OCI-LY1 (cell line): ENCODE results near the gene FAS.

ENCODE experiments used
- H2AFZ ChIP-seq: fragments of 200-600 bp; sonication (generic), shearing (Covaris generic); 2 replicates; pipeline ENCODE4 v1.6.0; 2014; ENCODE audit warnings: antibody characterized with exemption, mild to moderate bottlenecking, low read length
- H3F3A ChIP-seq: fragments of 200-600 bp; sonication (generic), shearing (Covaris generic); 2 replicates; pipeline ENCODE4 v1.6.0; 2014; ENCODE audit warnings: mild to moderate bottlenecking, antibody characterized with exemption, low read length, moderate library complexity; ENCODE audit not compliant: insufficient read depth
- H3K27ac ChIP-seq: fragments of 200-600 bp; sonication (generic); 2 replicates; pipeline ENCODE4 v1.5.1; 2014; ENCODE audit warnings: low read length, mixed run types, mild to moderate bottlenecking, low read depth; ENCODE audit not compliant: poor library complexity, severe bottlenecking
- H3K27me3 ChIP-seq: fragments of 200-600 bp; sonication (generic); 2 replicates; pipeline ENCODE4 v1.6.0; 2014; ENCODE audit warnings: antibody characterized with exemption, mild to moderate bottlenecking, low read length, moderate library complexity; ENCODE audit not compliant: insufficient read depth
- H3K36me3 ChIP-seq: fragments of 200-600 bp; sonication (generic); 2 replicates; pipeline ENCODE4 v1.6.1; 2014; ENCODE audit warnings: mild to moderate bottlenecking, antibody characterized with exemption, low read length, moderate library complexity, mixed read lengths; ENCODE audit not compliant: insufficient read depth
- H3K4me1 ChIP-seq: fragments of 200-600 bp; sonication (generic); 2 replicates; pipeline ENCODE4 v1.5.1; 2014; ENCODE audit warnings: mild to moderate bottlenecking, low read length, moderate library complexity; ENCODE audit not compliant: insufficient read depth, severe bottlenecking
- H3K4me2 ChIP-seq: fragments of 200-600 bp; sonication (generic), shearing (Covaris generic); 2 replicates; pipeline ENCODE4 v1.6.1; 2014; ENCODE audit warnings: low read length
- H3K4me3 ChIP-seq: fragments of 200-600 bp; sonication (generic); 2 replicates; pipeline ENCODE4 v1.5.1; 2014; ENCODE audit warnings: low read length, low read depth, mild to moderate bottlenecking, mixed read lengths; ENCODE audit not compliant: poor library complexity, severe bottlenecking
- H3K79me2 ChIP-seq: fragments of 200-600 bp; shearing (Covaris generic); 2 replicates; pipeline ENCODE4 v1.6.1; 2016; ENCODE audit warnings: mixed run types, low read length, mixed read lengths; ENCODE audit not compliant: insufficient read depth
- H3K9ac ChIP-seq: fragments of 200-600 bp; sonication (generic), shearing (Covaris generic); 2 replicates; pipeline ENCODE4 v1.6.1; 2014; ENCODE audit warnings: mild to moderate bottlenecking, low read length, mixed read lengths
- H3K9me2 ChIP-seq: fragments of 200-600 bp; sonication (generic), shearing (Covaris generic); 2 replicates; pipeline ENCODE4 v1.6.1; 2014; ENCODE audit warnings: low read depth, mild to moderate bottlenecking, low read length, mixed read lengths
- H3K9me3 ChIP-seq: fragments of 200-600 bp; shearing (Covaris generic); 2 replicates; pipeline ENCODE4 v1.6.1; 2014; ENCODE audit warnings: low read length, mixed read lengths
- H4K20me1 ChIP-seq: fragments of 200-600 bp; sonication (generic), shearing (Covaris generic); 2 replicates; pipeline ENCODE4 v1.6.0; 2016; ENCODE audit warnings: mild to moderate bottlenecking, low read length; ENCODE audit not compliant: insufficient read depth
- EZH2 ChIP-seq: fragments of 200-600 bp; sonication (generic), shearing (Covaris generic); IDR thresholded peaks from 2 replicates; pipeline ENCODE4 v1.8.0; 2017; ENCODE audit warnings: borderline replicate concordance, mixed run types, mild to moderate bottlenecking, antibody characterized with exemption, low read length, moderate library complexity, mixed read lengths
- TF ChIP-seq, protein P1 (sequence below): fragments of 200-600 bp; sonication (generic), shearing (Covaris generic); IDR thresholded peaks from 2 replicates; pipeline ENCODE4 v1.5.1; 2017; ENCODE audit warnings: mild to moderate bottlenecking, antibody characterized with exemption, low read length, moderate library complexity, mixed read lengths

Gene FAS

DNA sequence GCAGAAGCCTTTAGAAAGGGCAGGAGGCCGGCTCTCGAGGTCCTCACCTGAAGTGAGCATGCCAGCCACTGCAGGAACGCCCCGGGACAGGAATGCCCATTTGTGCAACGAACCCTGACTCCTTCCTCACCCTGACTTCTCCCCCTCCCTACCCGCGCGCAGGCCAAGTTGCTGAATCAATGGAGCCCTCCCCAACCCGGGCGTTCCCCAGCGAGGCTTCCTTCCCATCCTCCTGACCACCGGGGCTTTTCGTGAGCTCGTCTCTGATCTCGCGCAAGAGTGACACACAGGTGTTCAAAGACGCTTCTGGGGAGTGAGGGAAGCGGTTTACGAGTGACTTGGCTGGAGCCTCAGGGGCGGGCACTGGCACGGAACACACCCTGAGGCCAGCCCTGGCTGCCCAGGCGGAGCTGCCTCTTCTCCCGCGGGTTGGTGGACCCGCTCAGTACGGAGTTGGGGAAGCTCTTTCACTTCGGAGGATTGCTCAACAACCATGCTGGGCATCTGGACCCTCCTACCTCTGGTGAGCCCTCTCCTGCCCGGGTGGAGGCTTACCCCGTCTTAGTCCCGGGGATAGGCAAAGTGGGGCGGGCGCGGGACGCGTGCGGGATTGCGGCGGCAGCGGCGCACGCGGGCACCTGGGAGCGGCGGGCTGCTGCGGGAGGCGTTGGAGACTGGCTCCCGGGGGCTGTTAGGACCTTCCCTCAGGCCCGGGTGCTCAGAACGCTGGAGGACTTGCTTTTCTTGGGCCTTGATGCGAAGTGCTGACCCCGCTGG lies at the start of gene FAS:
FAS (plus strand) TSS at position 415 of the 777 bp plus-strand sequence; CDS start at position 494, 79 bp downstream.
- Histone ChIP-seq H3K27ac (no peak within 1 kb of the TSS), H3K9ac (peak within 1 kb of the TSS; percentile 79), H3K4me1 (peaks cover 34% of the 10 kb centered on the region), H3K4me3 (peak within 1 kb of the TSS; percentile 85), H2AFZ (peak within 1 kb of the TSS; percentile 93), H3K79me2 (no peaks in the 10 kb centered on the region), H3K36me3 (no peaks in the 10 kb centered on the region), H3K9me3 (no peaks in the 10 kb centered on the region), H3K9me2 (no peaks in the 10 kb centered on the region), H4K20me1 (no peaks in the 10 kb centered on the region), H3F3A (no peaks in the 10 kb centered on the region), H3K4me2 (peak within 1 kb of the TSS; percentile 83), H3K27me3 (no peaks in the 10 kb centered on the region)
- TF ChIP-seq EZH2, result no peak
- TF ChIP-seq, protein P1, sequence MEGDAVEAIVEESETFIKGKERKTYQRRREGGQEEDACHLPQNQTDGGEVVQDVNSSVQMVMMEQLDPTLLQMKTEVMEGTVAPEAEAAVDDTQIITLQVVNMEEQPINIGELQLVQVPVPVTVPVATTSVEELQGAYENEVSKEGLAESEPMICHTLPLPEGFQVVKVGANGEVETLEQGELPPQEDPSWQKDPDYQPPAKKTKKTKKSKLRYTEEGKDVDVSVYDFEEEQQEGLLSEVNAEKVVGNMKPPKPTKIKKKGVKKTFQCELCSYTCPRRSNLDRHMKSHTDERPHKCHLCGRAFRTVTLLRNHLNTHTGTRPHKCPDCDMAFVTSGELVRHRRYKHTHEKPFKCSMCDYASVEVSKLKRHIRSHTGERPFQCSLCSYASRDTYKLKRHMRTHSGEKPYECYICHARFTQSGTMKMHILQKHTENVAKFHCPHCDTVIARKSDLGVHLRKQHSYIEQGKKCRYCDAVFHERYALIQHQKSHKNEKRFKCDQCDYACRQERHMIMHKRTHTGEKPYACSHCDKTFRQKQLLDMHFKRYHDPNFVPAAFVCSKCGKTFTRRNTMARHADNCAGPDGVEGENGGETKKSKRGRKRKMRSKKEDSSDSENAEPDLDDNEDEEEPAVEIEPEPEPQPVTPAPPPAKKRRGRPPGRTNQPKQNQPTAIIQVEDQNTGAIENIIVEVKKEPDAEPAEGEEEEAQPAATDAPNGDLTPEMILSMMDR, result no peak

DNA sequence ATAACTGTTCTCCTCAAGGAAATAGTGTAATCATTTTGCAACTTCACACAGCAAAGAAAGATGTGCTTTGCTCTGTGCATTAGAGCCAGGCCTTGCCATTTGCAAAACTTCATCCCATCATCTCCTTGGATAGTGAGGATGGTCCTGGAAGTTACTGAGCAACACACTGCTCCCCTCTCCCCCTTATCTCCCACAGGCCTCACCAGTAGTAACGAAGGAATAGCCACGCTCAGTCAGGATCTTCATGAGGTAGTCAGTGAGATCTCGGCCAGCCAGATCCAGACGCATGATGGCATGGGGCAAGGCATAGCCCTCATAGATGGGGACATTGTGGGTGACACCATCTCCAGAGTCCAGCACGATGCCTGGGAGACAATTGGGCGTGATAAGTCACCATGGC lies 49.6 kb upstream of the FAS start:
- Histone ChIP-seq H3K9ac (no peak overlapping the region), H3K36me3 (no peaks in the 10 kb centered on the region), H3K9me3 (no peaks in the 10 kb centered on the region), H3K4me1 (peaks cover 8% of the 10 kb centered on the region), H3K27me3 (no peaks in the 10 kb centered on the region), H3K27ac (no peak overlapping the region), H3K9me2 (no peaks in the 10 kb centered on the region), H4K20me1 (no peaks in the 10 kb centered on the region), H2AFZ (no peak overlapping the region), H3K4me2 (no peak overlapping the region), H3K4me3 (no peak overlapping the region), H3K79me2 (no peaks in the 10 kb centered on the region), H3F3A (no peaks in the 10 kb centered on the region)
- TF ChIP-seq EZH2, result no peak
- TF ChIP-seq, protein P1, result no peak

DNA sequence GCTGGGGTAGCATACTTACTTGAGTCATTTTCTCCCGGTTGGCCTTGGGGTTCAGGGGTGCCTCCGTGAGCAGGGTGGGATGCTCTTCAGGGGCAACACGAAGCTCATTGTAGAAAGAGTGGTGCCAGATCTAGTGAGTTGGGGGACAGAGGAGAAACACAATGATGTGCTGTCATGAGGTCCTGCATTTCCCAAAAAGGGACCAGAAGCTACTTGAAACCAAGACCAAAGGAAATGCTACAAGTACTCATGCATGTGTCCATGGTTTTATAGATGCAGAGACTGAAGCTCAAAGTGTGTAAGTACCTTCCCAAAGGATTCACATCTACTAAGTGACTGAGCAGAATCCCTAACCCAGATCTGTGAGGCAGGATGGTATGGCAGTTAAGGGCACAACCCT lies 46.8 kb upstream of the FAS start:
- Histone ChIP-seq H3F3A (no peaks in the 10 kb centered on the region), H4K20me1 (no peaks in the 10 kb centered on the region), H3K36me3 (no peaks in the 10 kb centered on the region), H3K4me3 (no peak overlapping the region), H2AFZ (no peak overlapping the region), H3K4me2 (no peak overlapping the region), H3K27ac (no peak overlapping the region), H3K9me2 (no peaks in the 10 kb centered on the region), H3K27me3 (no peaks in the 10 kb centered on the region), H3K9me3 (no peaks in the 10 kb centered on the region), H3K4me1 (peaks cover 8% of the 10 kb centered on the region), H3K9ac (no peak overlapping the region), H3K79me2 (no peaks in the 10 kb centered on the region)
- no peak for TF ChIP-seq EZH2
- TF ChIP-seq, protein P1, result no peak
